ENCODE measurements around the gene FLNB.

GRCh38 chr3:58134468-58134867 is 126.2 kb downstream of the FLNB start:
- no peak for TF ChIP-seq CTCF (IDR thresholded peaks at IDR 0.05)
- no peak for TF ChIP-seq EP300 (IDR thresholded peaks at IDR 0.05)
